ENCODE measurements around the gene RSPH10B2.
"Not testable (repeated sequence)": the region's sequence is repeated elsewhere in the genome, so short reads cannot be mapped to it uniquely, and the experiment has no call there.

The RSPH10B2 gene

DNA sequence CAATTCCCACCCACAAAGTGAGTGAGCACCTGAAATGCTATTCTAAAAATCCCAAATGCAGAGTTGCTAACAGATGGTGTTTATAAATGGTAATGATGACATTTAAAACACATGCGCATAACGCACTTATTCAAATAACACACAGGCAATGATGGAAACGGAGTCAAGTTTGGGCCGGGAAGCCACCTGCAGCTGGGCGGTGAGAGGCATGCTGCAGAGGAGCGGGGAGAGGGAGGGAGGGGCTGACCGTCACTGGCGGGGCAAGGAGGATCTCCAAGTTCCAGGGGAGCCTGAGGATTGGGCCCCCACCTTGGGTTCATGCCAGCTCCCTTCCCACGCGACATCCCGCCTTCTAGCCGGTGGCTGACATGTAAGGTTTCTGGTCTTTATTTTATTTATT is 7.3 kb downstream of the RSPH10B2 start:
- not testable (repeated sequence) for H3K9me3 ChIP-seq (ENCODE audit: control insufficient read depth, insufficient read depth, low read length); H3K4me2 ChIP-seq (ENCODE audit: low read length); H3K27ac ChIP-seq (ENCODE audit: low read depth, low read length); H3K9me2 ChIP-seq (replicated peaks; ENCODE audit: control insufficient read depth, low read length); H3K79me2 ChIP-seq (ENCODE audit: control insufficient read depth, low read length); H3K27me3 ChIP-seq (ENCODE audit: control insufficient read depth, low read length); H3F3A ChIP-seq (ENCODE audit: control insufficient read depth, insufficient read depth); H3K36me3 ChIP-seq (ENCODE audit: control insufficient read depth, low read length); H3K4me1 ChIP-seq (ENCODE audit: control insufficient read depth, low read length); H4K20me1 ChIP-seq (ENCODE audit: control insufficient read depth, insufficient read depth, low read depth, low read length); H3K4me3 ChIP-seq (ENCODE audit: low read length)

- H3K4me1 ChIP-seq (ENCODE audit: control insufficient read depth, low read length); H3F3A ChIP-seq (ENCODE audit: control insufficient read depth, insufficient read depth); H3K27ac ChIP-seq (ENCODE audit: low read depth, low read length); H3K9me3 ChIP-seq (ENCODE audit: control insufficient read depth, insufficient read depth, low read length); H3K4me3 ChIP-seq (ENCODE audit: low read length); H4K20me1 ChIP-seq (ENCODE audit: control insufficient read depth, insufficient read depth, low read depth, low read length); H3K27me3 ChIP-seq (ENCODE audit: control insufficient read depth, low read length); H3K36me3 ChIP-seq (ENCODE audit: control insufficient read depth, low read length); H3K79me2 ChIP-seq (ENCODE audit: control insufficient read depth, low read length); H3K9me2 ChIP-seq (replicated peaks; ENCODE audit: control insufficient read depth, low read length); H3K4me2 ChIP-seq (ENCODE audit: low read length): not testable (repeated sequence)
Measured at GRCh38 chr7:6781581-6781980, 27.7 kb downstream of the RSPH10B2 start.

DNA sequence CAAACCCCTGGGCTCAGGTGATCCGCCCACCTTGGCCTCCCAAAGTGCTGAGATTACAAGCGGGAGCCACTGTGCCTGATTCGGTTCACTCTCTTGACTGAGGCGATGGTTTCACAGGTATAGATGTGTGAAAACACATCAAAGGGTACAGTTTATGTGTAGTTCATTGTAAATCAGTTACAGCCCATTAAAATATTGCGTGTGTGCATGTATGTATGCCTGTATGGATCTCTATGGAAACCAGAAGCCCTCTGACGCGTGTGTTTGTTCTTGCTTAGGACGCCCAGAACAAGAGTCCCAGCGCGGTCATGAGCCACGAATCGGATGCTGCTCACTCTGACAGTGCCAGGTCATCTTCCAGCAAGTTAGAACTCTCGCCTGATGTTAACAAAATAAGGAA is 35.5 kb downstream of the RSPH10B2 start:
- not testable (repeated sequence) for H3K9me2 ChIP-seq (replicated peaks; ENCODE audit: control insufficient read depth, low read length); H3K4me1 ChIP-seq (ENCODE audit: control insufficient read depth, low read length)

DNA sequence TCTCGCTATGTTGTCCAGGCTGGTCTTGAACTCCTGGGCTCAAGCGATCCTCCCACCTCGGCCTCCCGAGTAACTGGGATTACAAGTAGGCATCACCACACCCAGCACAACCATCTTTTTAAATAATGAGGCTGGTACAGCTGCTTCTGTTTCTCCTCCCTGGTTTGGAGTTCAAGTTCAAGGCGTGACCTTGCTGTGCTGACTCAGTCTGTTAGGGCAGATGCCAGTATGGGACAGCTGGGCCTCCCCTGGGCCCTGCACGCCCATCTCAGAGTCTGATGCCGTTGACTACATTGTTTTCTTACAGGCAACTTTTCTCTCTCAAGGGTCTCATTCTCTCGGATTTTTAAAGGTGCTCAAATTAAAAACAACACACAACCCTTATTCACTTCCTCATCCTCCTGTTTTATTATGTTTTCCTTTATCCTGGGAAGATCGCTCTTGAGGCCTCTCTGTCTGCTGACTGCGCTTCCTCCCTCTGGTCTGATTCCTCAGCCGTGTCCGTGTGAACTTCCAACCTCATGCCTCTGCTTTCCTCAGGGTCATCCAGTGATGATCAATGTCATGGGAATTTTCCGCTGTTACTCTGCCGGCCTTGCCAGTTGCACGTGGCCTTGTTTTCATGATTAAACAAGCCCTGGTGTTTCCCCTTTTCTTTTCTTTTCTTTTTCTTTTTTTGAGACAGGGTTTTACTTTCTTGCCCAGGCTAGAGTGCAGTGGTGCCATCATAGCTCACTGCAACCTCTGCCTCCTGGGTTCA is 38.4 kb downstream of the RSPH10B2 start:
- not testable (repeated sequence) for H3K27ac ChIP-seq (ENCODE audit: low read depth, low read length); H3K4me2 ChIP-seq (ENCODE audit: low read length); H3K79me2 ChIP-seq (ENCODE audit: control insufficient read depth, low read length); H3K9me3 ChIP-seq (ENCODE audit: control insufficient read depth, insufficient read depth, low read length); H3K9me2 ChIP-seq (replicated peaks; ENCODE audit: control insufficient read depth, low read length); H3K4me1 ChIP-seq (ENCODE audit: control insufficient read depth, low read length); H3F3A ChIP-seq (ENCODE audit: control insufficient read depth, insufficient read depth); H3K27me3 ChIP-seq (ENCODE audit: control insufficient read depth, low read length); H3K4me3 ChIP-seq (ENCODE audit: low read length); H4K20me1 ChIP-seq (ENCODE audit: control insufficient read depth, insufficient read depth, low read depth, low read length); H3K36me3 ChIP-seq (ENCODE audit: control insufficient read depth, low read length)

More for the DNA sequence above, 35.5 kb downstream of the RSPH10B2 start:
- H3K9me3 ChIP-seq (ENCODE audit: control insufficient read depth, insufficient read depth, low read length); H3K27me3 ChIP-seq (ENCODE audit: control insufficient read depth, low read length); H3K36me3 ChIP-seq (ENCODE audit: control insufficient read depth, low read length); H3F3A ChIP-seq (ENCODE audit: control insufficient read depth, insufficient read depth); H4K20me1 ChIP-seq (ENCODE audit: control insufficient read depth, insufficient read depth, low read depth, low read length); H3K4me2 ChIP-seq (ENCODE audit: low read length); H3K79me2 ChIP-seq (ENCODE audit: control insufficient read depth, low read length); H3K27ac ChIP-seq (ENCODE audit: low read depth, low read length); H3K4me3 ChIP-seq (ENCODE audit: low read length): not testable (repeated sequence)

DNA sequence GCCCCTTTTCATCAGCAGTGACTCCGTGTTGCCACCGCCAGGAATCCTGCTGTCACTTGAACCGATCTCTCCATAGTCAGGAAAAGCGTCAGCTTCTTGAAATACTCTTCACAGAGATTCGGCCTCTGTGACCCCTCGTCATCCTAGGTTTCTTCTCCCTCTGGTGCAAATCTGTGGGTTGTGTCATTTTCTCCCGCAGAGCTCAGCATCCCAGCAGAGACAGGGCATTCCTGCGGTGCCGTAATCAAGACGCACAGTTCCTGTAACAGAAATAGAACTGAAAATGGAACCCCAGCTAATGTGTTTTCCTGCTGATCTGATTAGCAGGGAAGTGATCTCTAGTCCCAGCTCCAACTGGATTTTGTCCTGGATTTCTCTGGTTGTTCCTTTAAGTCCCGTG is 40.4 kb downstream of the RSPH10B2 start:
- H4K20me1 ChIP-seq (ENCODE audit: control insufficient read depth, insufficient read depth, low read depth, low read length); H3K9me3 ChIP-seq (ENCODE audit: control insufficient read depth, insufficient read depth, low read length); H3F3A ChIP-seq (ENCODE audit: control insufficient read depth, insufficient read depth); H3K4me1 ChIP-seq (ENCODE audit: control insufficient read depth, low read length); H3K9me2 ChIP-seq (replicated peaks; ENCODE audit: control insufficient read depth, low read length); H3K79me2 ChIP-seq (ENCODE audit: control insufficient read depth, low read length); H3K36me3 ChIP-seq (ENCODE audit: control insufficient read depth, low read length); H3K4me3 ChIP-seq (ENCODE audit: low read length); H3K27me3 ChIP-seq (ENCODE audit: control insufficient read depth, low read length); H3K27ac ChIP-seq (ENCODE audit: low read depth, low read length); H3K4me2 ChIP-seq (ENCODE audit: low read length): not testable (repeated sequence)

DNA sequence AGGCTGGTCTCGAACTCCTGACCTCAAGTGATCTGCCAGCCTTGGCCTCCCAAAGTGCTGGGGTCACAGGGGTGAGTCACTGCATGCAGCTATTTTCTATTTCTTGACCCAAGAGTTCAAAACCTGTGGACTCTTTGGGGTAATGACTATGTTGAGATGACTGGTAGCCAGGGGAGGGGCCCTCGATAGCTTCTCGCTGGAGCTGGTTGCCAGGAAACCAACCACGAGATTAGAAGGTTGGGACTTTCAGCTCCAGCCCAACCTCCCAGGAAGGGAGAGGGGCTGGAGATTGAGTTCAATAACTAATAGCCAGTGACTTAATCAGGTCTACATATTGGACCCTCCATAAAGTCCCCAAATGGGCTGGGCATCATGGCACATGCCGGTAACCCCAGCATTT is 43.3 kb downstream of the RSPH10B2 start:
- not testable (repeated sequence) for H3K9me3 ChIP-seq (ENCODE audit: control insufficient read depth, insufficient read depth, low read length); H3K79me2 ChIP-seq (ENCODE audit: control insufficient read depth, low read length); H3K36me3 ChIP-seq (ENCODE audit: control insufficient read depth, low read length); H3K9me2 ChIP-seq (replicated peaks; ENCODE audit: control insufficient read depth, low read length); H3F3A ChIP-seq (ENCODE audit: control insufficient read depth, insufficient read depth); H3K27me3 ChIP-seq (ENCODE audit: control insufficient read depth, low read length); H3K27ac ChIP-seq (ENCODE audit: low read depth, low read length); H3K4me2 ChIP-seq (ENCODE audit: low read length); H3K4me3 ChIP-seq (ENCODE audit: low read length); H4K20me1 ChIP-seq (ENCODE audit: control insufficient read depth, insufficient read depth, low read depth, low read length); H3K4me1 ChIP-seq (ENCODE audit: control insufficient read depth, low read length)

DNA sequence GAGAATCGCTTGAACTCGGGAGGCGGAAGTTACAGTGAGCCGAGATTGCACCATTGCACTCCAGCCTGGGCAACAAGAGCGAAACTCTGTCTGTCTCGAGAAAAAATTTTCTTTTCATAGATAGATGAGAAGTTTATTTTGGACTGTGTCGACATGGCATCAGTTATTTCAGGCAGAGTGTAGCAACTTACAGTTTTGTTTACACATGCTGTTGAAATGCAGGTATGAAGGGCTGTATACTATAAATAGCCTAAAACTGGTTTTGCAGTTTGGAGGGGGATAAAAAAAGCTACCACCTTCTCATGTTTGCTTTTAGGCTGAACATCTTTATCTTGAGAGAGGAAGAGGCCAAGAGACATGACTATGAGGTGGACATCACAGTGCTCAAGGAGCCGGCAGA is 44.1 kb downstream of the RSPH10B2 start:
- H3K27ac ChIP-seq (ENCODE audit: low read depth, low read length); H3K4me1 ChIP-seq (ENCODE audit: control insufficient read depth, low read length); H3K4me2 ChIP-seq (ENCODE audit: low read length); H3K9me2 ChIP-seq (replicated peaks; ENCODE audit: control insufficient read depth, low read length); H3F3A ChIP-seq (ENCODE audit: control insufficient read depth, insufficient read depth); H3K27me3 ChIP-seq (ENCODE audit: control insufficient read depth, low read length); H3K9me3 ChIP-seq (ENCODE audit: control insufficient read depth, insufficient read depth, low read length); H3K36me3 ChIP-seq (ENCODE audit: control insufficient read depth, low read length); H4K20me1 ChIP-seq (ENCODE audit: control insufficient read depth, insufficient read depth, low read depth, low read length); H3K79me2 ChIP-seq (ENCODE audit: control insufficient read depth, low read length); H3K4me3 ChIP-seq (ENCODE audit: low read length): not testable (repeated sequence)

- H3K27ac ChIP-seq (ENCODE audit: low read depth, low read length); H3K79me2 ChIP-seq (ENCODE audit: control insufficient read depth, low read length); H3K4me2 ChIP-seq (ENCODE audit: low read length); H3K9me3 ChIP-seq (ENCODE audit: control insufficient read depth, insufficient read depth, low read length); H3K36me3 ChIP-seq (ENCODE audit: control insufficient read depth, low read length); H3F3A ChIP-seq (ENCODE audit: control insufficient read depth, insufficient read depth); H4K20me1 ChIP-seq (ENCODE audit: control insufficient read depth, insufficient read depth, low read depth, low read length); H3K4me1 ChIP-seq (ENCODE audit: control insufficient read depth, low read length); H3K4me3 ChIP-seq (ENCODE audit: low read length); H3K9me2 ChIP-seq (replicated peaks; ENCODE audit: control insufficient read depth, low read length); H3K27me3 ChIP-seq (ENCODE audit: control insufficient read depth, low read length): not testable (repeated sequence)
Measured at GRCh38 chr7:6799887-6800286, 46.0 kb downstream of the RSPH10B2 start.

All from DOHH2 (cell line).